ENCODE measurements around the gene CMC1. TPM values are rescaled to one million over a fixed set of nuclear protein-coding genes. Genes with fewer than 3 reads are reported as not detected.

CMC1 gene
- total and polyA plus RNA-seq, 12 donors: 16.9 to 68.6 (median 27.4) TPM

- intact Hi-C loops (cut with DNase I): no loop called here
- H3K4me1 ChIP-seq: peaks cover 0 to 44% (median 19%) of the 10 kb centered on the region in 9 donors
- no peak for TF ChIP-seq CTCF (IDR thresholded peaks at IDR 0.05)
- H3K27ac ChIP-seq: no peak overlapping the region
- 69 to 70% methylated on average over 1 of the region's 1 CpG for WGBS, 2 donors
- ATAC-seq (no peak), DNase-seq (no peak)
- no peaks in the 10 kb centered on the region for H3K36me3 ChIP-seq
- no peak overlapping the region for H3K4me3 ChIP-seq
- H3K9me3 ChIP-seq: no peaks in the 10 kb centered on the region
- no peaks in the 10 kb centered on the region for H3K27me3 ChIP-seq
Measured at GRCh38 chr3:28247286-28247685, 5.9 kb downstream of the CMC1 start.

- Histone ChIP-seq H3K9me3 (no peaks in the 10 kb centered on the region), H3K27ac (peak overlapping the region in 1 of 10 donors; percentile 26), H3K27me3 (no peaks in the 10 kb centered on the region), H3K4me1 (peaks cover 0 to 26% (median 13%) of the 10 kb centered on the region in 9 donors), H3K36me3 (peaks cover 0 to 3% (median 0%) of the 10 kb centered on the region in 9 donors), H3K4me3 (no peak overlapping the region)
- DNase-seq (no peak), ATAC-seq (no peak)
- 54 to 63% methylated on average over 3 of the region's 3 CpGs for WGBS, 2 donors
- TF ChIP-seq CTCF (IDR thresholded peaks at IDR 0.05): no peak
- intact Hi-C loops (cut with DNase I): no loop called here
Measured at GRCh38 chr3:28250999-28251398, 9.6 kb downstream of the CMC1 start.

- intact Hi-C loops (cut with DNase I): no loop called here
- ATAC-seq (no peak), DNase-seq (no peak)
- H3K4me3 ChIP-seq: no peak overlapping the region
- WGBS, 2 donors: 88 to 96% methylated on average over 3 of the region's 3 CpGs
- H3K9me3 ChIP-seq: no peaks in the 10 kb centered on the region
- no peaks in the 10 kb centered on the region for H3K27me3 ChIP-seq
- peaks cover 0 to 3% (median 0%) of the 10 kb centered on the region in 9 donors for H3K36me3 ChIP-seq
- no peak for TF ChIP-seq CTCF (IDR thresholded peaks at IDR 0.05)
- no peak overlapping the region for H3K27ac ChIP-seq
- peaks cover 0 to 26% (median 4%) of the 10 kb centered on the region in 9 donors for H3K4me1 ChIP-seq
Measured at GRCh38 chr3:28252001-28252431, 10.6 kb downstream of the CMC1 start.

GRCh38 chr3:28253040-28253715 lies 11.8 kb downstream of the CMC1 start:
- intact Hi-C loops (cut with DNase I): no loop called here
- no peak overlapping the region for H3K4me3 ChIP-seq
- H3K9me3 ChIP-seq: no peaks in the 10 kb centered on the region
- ATAC-seq (no peak), DNase-seq (no peak)
- H3K4me1 ChIP-seq: peaks cover 0 to 26% (median 0%) of the 10 kb centered on the region in 9 donors
- H3K27me3 ChIP-seq: no peaks in the 10 kb centered on the region
- peaks cover 0 to 3% (median 0%) of the 10 kb centered on the region in 9 donors for H3K36me3 ChIP-seq
- WGBS, 2 donors: 92 to 94% methylated on average over 9 of the region's 9 CpGs
- TF ChIP-seq CTCF (IDR thresholded peaks at IDR 0.05): no peak
- no peak overlapping the region for H3K27ac ChIP-seq
